D341Med (cell line): ENCODE measurements around the gene SLC38A5.
"Not testable (repeated sequence)": the region's sequence is repeated elsewhere in the genome, so short reads cannot be mapped to it uniquely, and the experiment has no call there.

ENCODE experiments used
- DNase-seq: peaks from one replicate; pipeline ENCODE4 v3.0.0; 2012; ENCODE audit warnings: low spot score

The SLC38A5 gene

DNA sequence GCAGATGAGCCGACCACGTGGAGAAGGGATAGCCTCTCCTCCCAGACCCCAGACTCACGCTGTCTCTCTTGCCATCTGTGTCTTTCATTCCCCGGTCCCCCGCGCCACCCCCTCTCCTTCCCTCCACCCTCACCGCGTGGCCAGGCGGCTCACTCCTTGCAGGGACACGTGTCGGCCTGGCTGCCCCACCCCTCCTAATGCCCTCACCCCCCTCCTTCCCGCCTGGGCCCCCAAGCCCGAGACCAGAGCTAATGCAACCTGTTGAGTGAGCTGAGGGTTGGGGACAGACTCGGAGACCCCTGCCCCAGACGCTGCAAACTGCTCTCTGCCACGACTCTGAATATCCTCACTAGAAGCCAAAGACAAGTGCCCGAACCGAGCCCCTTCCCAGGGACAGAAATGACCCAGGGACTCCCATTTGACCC lies 1.8 kb downstream of the SLC38A5 start:
- DNase-seq, result peak; percentile 77

DNA sequence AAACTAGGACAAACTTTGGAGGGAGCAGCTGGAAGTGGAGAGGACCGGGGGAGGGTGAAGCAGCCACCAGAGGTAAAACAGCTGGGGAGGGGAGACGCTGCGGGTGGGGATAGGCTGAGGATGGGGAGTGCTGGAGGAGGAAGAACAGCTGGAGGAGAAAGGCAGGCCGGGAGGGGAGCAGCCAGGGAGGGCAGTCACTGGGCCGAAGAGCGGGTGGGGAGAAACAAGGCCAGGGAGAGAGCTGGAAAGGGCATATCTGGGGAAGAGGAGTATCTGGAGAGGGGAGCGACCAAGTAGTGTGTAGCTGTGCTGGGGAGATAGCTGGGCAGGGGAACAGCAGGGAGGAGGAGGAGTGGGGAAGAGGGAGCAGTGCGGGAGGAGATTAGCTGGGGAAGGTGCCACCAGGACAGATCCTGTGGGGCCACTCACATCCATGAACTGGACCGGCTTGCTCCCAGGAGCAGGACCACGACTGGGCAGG lies 2.7 kb downstream of the SLC38A5 start:
- DNase-seq, result peak; percentile 8

DNA sequence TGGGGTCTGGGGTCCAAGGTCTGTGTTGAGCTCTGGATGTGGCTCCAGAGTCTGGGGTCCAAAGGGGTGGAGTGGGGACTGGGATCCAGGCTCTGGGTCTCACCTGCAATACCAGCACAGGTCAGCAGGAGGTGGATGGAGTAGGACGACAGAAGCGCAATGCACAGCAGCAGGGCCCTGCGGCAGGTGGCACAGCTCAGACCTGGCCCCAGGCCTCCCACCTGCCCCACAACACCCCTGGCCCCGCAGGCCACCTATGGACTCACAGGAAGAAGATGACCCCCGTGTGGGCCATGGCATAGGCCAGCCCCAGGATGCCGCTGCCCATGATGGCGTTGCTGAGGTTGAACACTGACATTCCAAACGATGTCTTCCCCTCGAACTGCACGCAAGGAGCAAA lies 3.4 kb downstream of the SLC38A5 start:
- peak; percentile 60 for DNase-seq

DNA sequence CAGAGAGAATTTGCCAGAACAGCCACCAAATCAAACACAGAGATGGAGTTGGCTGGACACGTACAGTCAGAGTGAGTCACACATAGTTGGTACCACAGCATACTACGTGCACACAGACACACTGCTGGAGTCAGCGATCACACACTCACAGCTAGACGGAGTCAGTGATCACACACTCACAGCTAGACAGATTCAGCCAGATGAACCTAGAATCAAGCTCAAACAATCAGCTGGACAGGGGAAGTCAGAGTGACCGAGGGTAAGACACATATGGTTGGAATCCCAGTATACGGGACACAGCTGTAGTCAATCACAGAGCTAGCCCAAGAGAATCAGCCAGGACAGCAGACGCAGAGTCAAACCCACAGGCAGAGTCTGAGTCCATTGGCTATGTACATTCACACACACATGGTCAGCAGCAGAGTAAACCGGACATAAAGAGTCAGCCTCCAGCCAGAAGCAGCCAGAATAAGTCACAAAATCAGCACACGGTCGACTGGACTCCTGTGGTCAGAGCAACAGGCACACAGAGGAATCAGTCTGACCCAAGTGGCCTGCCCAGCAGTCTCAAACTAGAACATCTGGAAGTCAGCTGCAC lies 4.6 kb downstream of the SLC38A5 start:
- no peak for DNase-seq

DNA sequence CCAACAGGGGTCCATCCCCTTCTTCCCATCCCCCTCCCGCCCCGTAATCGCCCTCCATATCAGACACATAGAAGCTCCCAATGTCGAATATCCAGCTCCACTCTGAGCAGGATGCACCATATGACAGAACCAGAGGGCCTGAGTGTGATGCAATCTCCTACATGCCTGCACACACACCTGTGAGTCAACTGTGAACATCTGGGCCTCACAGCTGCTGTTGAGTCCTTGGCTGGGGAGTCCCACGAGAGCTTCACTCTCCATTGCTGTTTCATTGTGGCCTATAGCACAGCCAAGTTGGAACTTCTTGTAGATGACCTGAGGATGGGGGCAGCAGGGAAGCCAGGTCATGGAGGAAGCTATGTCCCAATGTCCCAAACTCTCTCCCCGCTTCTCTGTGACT lies 8.2 kb downstream of the SLC38A5 start:
- no peak for DNase-seq

DNA sequence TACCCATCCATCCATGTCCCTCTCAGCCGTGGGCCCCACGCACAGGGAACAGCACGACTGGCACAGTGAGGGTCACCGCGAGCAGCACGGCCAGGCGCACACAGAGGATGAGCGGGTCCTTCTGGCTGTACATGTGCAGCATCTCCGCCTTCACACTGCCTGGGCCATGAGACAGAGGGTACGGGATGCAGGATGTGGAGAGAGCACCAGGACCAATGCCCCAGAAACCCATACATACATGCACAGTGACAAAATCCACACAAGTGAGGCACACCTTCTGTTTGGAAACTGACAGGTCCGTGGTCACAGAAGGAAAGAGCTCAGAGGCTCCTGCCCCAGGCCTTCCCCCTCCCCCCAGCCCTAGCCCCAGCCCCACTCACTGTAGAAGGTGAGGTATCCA lies 9.5 kb downstream of the SLC38A5 start:
- DNase-seq, result no peak

DNA sequence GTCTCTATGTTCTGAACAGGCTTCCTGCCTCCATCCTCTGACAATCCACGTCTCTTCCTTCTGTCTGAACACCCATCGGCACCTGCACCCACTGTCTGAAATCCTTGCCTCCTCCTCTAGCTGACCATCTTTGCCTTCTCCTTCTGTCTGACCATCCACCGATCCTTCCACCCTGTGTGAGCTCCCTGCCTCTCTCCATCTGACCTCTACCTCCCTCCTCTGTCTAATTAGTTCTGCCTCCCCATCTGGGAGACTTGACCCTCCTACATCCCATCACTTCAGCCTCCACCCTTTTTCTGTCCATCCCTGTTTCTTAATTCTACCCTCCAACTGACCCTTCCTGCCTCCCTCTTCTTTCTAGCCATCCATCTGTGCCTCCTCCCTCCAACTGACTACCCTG lies 10.0 kb downstream of the SLC38A5 start:
- no peak for DNase-seq

DNA sequence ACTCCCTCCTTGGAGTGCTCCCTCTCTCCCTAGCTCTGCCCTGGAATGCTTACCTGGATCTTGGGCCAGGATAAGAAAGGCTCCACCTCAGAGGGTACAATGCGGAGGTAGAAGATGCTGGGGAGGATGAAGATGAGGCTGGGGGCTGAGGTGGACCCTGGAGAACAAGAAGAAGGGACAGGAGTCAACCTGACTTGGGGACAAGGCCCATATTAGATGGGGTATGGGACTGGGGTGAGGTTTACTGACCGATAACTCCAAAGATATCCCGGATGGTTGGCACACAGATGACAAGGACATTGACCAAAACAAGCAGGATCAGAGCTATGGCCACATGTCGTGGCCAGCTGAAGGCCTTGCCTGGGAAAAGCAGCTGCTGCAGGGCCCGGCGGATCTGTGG lies 10.6 kb downstream of the SLC38A5 start:
- no peak for DNase-seq

DNA sequence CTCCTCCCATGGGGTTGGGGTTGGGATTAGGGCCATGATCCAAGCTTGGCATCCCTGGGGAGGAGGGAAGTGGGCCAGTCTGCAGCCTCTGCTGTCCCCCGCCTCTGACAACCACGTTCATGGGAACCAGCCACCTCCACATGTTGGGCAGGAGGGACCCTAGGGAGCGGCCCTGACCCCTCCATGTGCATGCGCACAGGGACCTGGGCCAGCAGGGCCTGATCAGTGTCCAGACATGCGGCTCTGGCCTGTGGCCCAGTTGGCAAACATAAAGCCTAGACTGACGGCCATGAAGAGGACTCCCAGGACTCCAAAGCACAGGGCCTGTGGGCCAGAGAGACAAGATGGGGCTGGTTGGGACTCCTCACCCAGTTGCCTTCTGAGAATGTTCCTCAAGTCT lies 11.3 kb downstream of the SLC38A5 start:
- DNase-seq, result no peak

DNA sequence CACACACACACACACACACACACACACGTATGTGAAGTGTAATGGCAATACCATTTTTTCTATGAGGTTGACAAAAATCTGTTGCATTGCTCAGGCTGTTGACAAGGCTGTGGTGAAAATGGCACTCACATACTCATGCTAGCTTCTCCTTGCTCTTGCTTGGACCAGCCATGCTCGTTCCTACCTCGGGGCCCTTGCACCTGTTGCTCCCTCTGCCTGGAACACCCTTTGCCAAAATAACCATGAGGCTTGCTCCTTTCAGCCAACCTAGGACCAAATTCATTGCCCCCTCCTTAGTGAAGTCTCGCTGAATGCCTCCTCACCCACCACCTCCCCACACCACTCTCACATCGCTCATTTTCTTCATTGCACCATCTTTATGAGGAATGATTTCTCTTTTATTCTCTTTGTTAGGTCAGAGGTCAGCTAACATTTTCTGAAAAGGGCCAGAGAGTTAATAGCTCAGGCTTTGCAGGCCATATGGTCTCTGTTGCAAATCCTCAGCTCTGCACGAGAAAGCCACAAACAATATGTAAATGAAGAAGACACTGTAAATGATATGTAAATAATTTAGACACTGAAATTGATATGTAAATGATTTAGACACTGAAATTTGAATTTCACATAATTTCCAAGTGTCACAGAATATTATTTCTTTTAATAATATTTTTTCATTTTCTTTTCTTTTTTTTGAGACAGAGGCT lies 13.3 kb downstream of the SLC38A5 start:
- DNase-seq, result no peak

DNA sequence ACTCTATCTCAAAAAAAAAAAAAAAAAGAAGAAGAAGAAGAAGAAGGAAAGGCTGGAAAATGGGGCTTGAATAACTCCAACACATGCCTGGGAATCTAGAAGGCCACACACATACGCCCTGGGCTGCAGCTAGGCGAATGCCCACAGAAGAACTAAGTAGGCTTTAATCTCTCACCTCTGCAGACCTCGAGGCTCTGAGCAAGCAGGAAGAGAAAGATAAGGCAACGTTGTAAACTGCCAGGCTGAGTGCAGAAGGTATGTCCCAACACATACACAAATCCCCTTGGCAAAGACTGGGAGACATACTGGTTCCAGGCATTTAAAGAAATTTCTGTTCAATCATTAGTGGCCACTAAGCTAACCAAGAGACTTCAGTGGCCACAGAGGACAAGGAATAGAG lies 18.4 kb downstream of the SLC38A5 start:
- DNase-seq, result no peak

DNA sequence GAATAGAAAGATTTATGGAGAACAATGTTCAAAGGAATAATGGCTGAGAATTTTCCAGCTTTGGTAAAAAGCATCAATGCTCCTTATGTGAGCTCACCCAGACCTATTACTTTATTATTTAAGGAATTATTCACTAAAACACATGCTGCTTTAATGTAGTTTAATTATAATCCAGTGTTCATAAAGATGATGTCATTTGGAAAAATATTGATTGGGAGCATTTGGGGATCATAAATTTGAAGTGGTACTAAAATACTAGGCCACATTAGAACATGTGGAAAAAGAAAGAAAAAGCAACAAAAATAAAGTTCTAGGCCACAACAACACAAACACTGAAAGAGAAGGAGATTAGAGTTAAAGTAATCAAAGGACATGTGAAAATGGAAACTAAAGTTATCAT lies 20.0 kb downstream of the SLC38A5 start:
- no peak for DNase-seq

DNA sequence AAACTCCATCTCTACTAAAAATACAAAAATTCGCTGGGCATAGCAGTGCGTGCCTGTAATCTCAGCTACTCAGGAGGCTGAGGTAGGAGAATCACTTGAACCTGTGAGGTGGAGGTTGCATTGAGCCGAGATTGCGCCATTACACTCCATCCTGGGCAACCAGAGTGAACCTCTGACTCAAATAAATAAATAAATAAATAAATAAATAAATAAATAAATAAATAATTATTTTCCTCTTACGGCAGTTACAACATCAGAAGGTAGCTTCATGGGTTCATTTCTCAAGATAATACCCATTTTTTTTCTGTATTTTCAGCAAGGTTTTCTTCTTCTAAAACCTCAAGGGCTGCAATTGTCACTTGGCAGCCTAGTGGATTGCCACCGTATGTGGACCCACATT lies 22.9 kb downstream of the SLC38A5 start:
- not testable (repeated sequence) for DNase-seq

DNA sequence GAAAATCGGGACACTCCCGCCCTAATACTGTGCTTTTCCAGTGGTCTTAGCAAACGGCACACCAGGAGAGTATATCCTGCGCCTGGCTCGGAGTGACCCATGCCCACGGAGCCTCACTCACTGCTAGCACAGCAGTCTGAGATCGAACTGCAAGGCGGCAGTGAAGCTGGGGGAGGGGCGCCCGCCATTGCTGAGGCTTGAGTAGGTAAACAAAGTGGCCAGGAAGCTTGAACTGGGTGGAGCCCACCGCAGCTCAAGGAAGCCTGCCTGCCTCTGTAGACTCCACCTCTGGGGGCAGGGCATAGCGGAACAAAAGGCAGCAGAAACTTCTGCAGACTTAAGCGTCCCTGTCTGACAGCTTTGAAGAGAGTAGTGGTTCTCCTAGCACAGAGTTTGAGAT lies 36.3 kb downstream of the SLC38A5 start:
- not testable (repeated sequence) for DNase-seq

DNA sequence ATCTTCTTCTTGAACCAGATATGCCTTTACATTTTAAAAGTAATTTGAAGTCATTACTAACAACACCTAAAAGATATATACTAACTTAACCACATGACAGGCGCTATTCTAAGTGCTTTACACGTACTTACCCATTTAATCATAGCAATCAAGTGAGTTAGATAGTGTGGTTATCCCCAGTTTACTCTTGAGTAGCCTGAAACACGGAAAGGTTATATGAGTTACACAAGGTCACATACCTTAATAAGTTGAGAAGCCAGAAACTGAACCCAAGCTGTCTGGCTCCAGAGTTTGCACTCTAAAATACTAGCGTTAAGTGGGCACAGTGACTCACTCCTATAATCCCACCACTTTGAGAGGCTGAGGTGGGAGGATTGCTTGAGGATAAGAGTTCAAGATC lies 39.9 kb downstream of the SLC38A5 start:
- DNase-seq, result not testable (repeated sequence)

DNA sequence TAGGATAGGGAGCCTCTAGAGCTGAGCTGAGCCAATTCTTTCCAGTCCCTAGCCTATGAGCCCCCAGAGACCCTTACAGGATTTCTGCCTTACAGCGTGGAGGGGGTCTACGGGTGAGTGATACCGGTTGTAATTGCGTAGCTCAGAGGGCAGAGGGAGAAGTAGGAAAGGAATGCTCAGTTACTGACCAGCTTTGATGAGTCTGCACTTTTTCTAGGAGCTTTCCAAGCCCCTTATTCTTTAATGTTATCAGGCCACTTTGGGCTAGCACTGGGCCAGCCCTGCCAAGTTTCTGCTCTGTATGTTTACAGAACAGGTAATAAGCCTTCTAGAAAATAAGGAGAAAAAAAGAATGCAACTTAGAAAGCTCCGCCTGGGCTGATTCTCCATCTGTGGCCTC lies 40.5 kb downstream of the SLC38A5 start:
- not testable (repeated sequence) for DNase-seq

DNA sequence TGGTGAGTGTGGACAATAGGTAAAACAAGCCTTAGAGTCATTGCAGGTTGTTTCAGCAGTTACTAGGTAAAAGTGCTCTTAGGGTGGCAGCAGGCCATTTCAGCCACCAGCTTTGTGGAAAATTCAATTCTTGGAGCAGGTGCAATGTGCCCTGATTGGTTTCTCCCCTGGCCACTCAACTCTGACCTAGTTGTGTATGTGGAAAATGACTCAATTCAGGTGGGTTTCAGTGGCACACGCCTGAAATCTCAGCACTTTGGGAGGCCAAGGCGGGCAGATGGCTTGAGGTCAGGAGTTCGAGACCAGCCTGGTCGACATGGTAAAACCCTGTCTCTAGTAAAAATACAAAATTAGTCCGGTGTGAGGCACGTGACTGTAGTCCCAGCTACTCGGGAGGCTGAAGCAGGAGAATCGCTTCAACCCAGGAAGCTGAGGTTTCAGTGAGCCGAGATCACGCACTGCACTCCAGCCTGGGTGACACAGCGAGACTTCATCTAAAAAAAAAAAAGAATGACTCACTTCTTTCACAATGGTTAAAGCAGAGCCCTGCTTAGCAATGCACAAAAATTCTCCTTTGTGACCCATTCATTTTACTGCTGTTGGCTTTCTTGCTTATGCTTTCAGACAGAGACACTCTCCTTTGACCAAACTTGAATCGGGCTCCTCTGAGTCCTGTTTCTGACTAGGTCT lies 42.9 kb downstream of the SLC38A5 start:
- not testable (repeated sequence) for DNase-seq

DNA sequence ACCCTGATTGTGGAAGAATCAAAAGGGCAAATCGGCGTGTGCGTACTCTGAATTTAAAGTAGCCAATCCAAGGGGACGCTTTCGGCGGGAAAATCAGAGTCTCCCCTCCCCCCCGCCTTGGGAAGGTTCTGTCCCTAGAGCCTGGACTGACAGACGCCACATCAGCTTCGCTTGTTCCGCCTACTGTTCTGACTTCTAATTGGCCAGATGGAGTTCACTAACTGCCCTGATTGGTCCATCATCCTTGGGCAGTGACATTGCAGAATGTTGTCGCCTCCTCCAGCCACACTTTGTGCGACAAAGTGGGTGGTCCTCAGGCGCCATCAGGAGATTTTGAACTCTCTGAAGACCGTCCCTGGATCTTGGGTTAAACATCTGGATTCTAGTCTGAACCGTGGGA lies 58.2 kb downstream of the SLC38A5 start, which contains the start of gene SSX4B:
TSS of gene SSX4B (minus strand) at position 101 of the 400 bp plus-strand sequence. CDS start 588 bp downstream, outside the sequence.
- not testable (repeated sequence) for DNase-seq
